T-cell (primary cell): Measurements from ENCODE around the gene CCDC175. TPM values are rescaled to one million over a fixed set of nuclear protein-coding genes. Genes with fewer than 3 reads are reported as not detected.

ENCODE experiments used
- ATAC-seq, 4 experiments: fragments of 200-7000 bp in 3 of 4; fragments of 150-1000 bp in 1 of 4; cut with Tn5 transposase; replicated peaks in 1 of 4; 1 replicate in 3 of 4; 2 replicates in 1 of 4; pipeline ENCODE4 v1.10.0; 2021; ENCODE audit warnings: moderate library complexity in 3 of 4, mild to moderate bottlenecking in 2 of 4, moderate number of reproducible peaks in 1 of 4
- CTCF ChIA-PET, 2 donors: fragments of 300-600 bp; sonication (Branson Sonifier 250); formaldehyde crosslinking; loops; one replicate each; lab custom pipeline; 2022; ENCODE audit warnings: antibody characterized with exemption in 2 of 2; lab: Charles Lee
- POLR2A ChIA-PET, 2 donors: fragments of 300-600 bp; sonication (Branson Sonifier 250); formaldehyde crosslinking; loops; one replicate each; lab custom pipeline; 2022; ENCODE audit warnings: antibody characterized with exemption in 2 of 2; lab: Charles Lee
- DNase-seq, 35 experiments: peaks; one replicate each; pipeline versions ENCODE4 v3.0.0 to v3.0.0-alpha.2; 2013 to 2023
- H3K27ac ChIP-seq: one replicate; pipeline ENCODE4 v1.5.1; 2013; ENCODE audit warnings: low read length
- H3K27me3 ChIP-seq, 2 experiments: replicated peaks in 1 of 2; 1 replicate in 1 of 2; 2 replicates in 1 of 2; pipeline versions ENCODE4 v1.6.1 to v1.7.0; 2013; ENCODE audit warnings: low read length in 1 of 2, mixed read lengths in 1 of 2; ENCODE audit not compliant: control insufficient read depth in 2 of 2, insufficient read depth in 2 of 2; ENCODE audit errors: extremely low read depth in 1 of 2
- H3K36me3 ChIP-seq, 2 donors: 1 replicate in 1 of 2; 2 replicates in 1 of 2; pipeline versions ENCODE4 v1.6.1 to v1.7.0; 2013; ENCODE audit warnings: low read length in 1 of 2; ENCODE audit not compliant: control insufficient read depth in 2 of 2, insufficient read depth in 1 of 2; ENCODE audit errors: extremely low read depth in 1 of 2
- H3K4me1 ChIP-seq, 2 experiments: 1 replicate in 1 of 2; 2 replicates in 1 of 2; pipeline versions ENCODE4 v1.6.1 to v1.7.0; 2013; ENCODE audit warnings: low read length in 2 of 2, mixed read lengths in 1 of 2; ENCODE audit not compliant: insufficient read depth in 2 of 2, control insufficient read depth in 1 of 2; ENCODE audit errors: extremely low read depth in 1 of 2
- H3K4me3 ChIP-seq, 2 donors: 1 replicate in 1 of 2; 2 replicates in 1 of 2; pipeline versions ENCODE4 v1.5.1 to v1.7.0; 2013; ENCODE audit warnings: mild to moderate bottlenecking in 2 of 2, low read length in 1 of 2, moderate library complexity in 1 of 2; ENCODE audit not compliant: control insufficient read depth in 1 of 2; ENCODE audit errors: extremely low read depth in 1 of 2
- H3K9me3 ChIP-seq: 2 replicates; pipeline ENCODE4 v1.7.0; 2013
- H3K27ac Mint-ChIP-seq, 2 donors: one replicate each; pipeline ENCODE4 v1.8.0; 2020 to 2021; ENCODE audit warnings: mild to moderate bottlenecking in 2 of 2, mixed read lengths in 2 of 2
- H3K27me3 Mint-ChIP-seq, 2 donors: one replicate each; pipeline ENCODE4 v1.8.0; 2021 to 2022; ENCODE audit warnings: mixed read lengths in 2 of 2
- H3K36me3 Mint-ChIP-seq: one replicate; pipeline ENCODE4 v1.8.0; 2021; ENCODE audit warnings: mixed read lengths
- H3K4me1 Mint-ChIP-seq, 3 donors: one replicate each; pipeline ENCODE4 v1.8.0; 2020 to 2022; ENCODE audit warnings: mixed read lengths in 3 of 3, mild to moderate bottlenecking in 1 of 3
- H3K4me3 Mint-ChIP-seq, 3 donors: one replicate each; pipeline ENCODE4 v1.8.0; 2020 to 2022; ENCODE audit warnings: mild to moderate bottlenecking in 3 of 3, mixed read lengths in 3 of 3, moderate library complexity in 3 of 3
- H3K9me3 Mint-ChIP-seq, 3 donors: one replicate each; pipeline ENCODE4 v1.8.0; 2020 to 2022; ENCODE audit warnings: mixed read lengths in 3 of 3
- WGBS: methylation state at CpG from one replicate; pipeline ENCODE4 v1.1.5; 2013; ENCODE audit warnings: missing lambda C conversion rate; ENCODE audit not compliant: insufficient coverage; 5-methylcytosine and 5-hydroxymethylcytosine counted together
- total RNA-seq, 35 experiments: library from RNA in 6 of 35; stranded (reverse) in 6 of 35; fragments of 120-200 nt in 1 of 35; gene quantifications; one replicate each; pipeline versions ENCODE4 v1.2.1 to v1.2.4 and lab custom pipeline; 2013 to 2026

CCDC175 gene
- total RNA-seq, 5 donors from 2014 or later (not counting 1 experiment from before 2014, with no cell fraction given), result not detected

- CTCF ChIA-PET, result no interaction called here
- POLR2A ChIA-PET, result no interaction called here
Observed at GRCh38 chr14:59591641-59592370, 15.2 kb upstream of the CCDC175 start.

GRCh38 chr14:59588101-59588500 lies 11.5 kb upstream of the CCDC175 start:
- WGBS, result no CpG with 5 or more reads among the region's 3 CpGs
- Histone ChIP-seq H3K36me3 (no peaks in the 10 kb centered on the region), H3K9me3 (no peaks in the 10 kb centered on the region), H3K4me3 (no peak overlapping the region), H3K27ac (no peak overlapping the region), H3K4me1 (no peaks in the 10 kb centered on the region), H3K27me3 (no peaks in the 10 kb centered on the region)
- ChIA-PET CTCF (no interaction called here), POLR2A (no interaction called here)
- ATAC-seq (no peak), DNase-seq (no peak)
- Mint-ChIP-seq H3K4me1 (peaks cover 13 to 15% (median 15%) of the 10 kb centered on the region in 3 donors), H3K36me3 (peaks cover 3% of the 10 kb centered on the region), H3K27me3 (no peaks in the 10 kb centered on the region), H3K27ac (no peak overlapping the region), H3K4me3 (no peak overlapping the region), H3K9me3 (peaks cover 0 to 7% (median 4%) of the 10 kb centered on the region in 3 donors)

More at GRCh38 chr14:59591641-59592370, 15.2 kb upstream of the CCDC175 start:
- Histone ChIP-seq H3K4me3 (no peak overlapping the region), H3K4me1 (no peaks in the 10 kb centered on the region), H3K27ac (no peak overlapping the region), H3K9me3 (no peaks in the 10 kb centered on the region), H3K27me3 (no peaks in the 10 kb centered on the region), H3K36me3 (no peaks in the 10 kb centered on the region)
- no peak for DNase-seq
- H3K4me1 Mint-ChIP-seq, result peaks cover 2 to 7% (median 7%) of the 10 kb centered on the region in 3 donors
- peaks cover 3% of the 10 kb centered on the region for H3K36me3 Mint-ChIP-seq
- no peak overlapping the region for H3K27ac Mint-ChIP-seq
- 76% methylated on average over 3 of the region's 5 CpGs for WGBS
- peaks cover 0 to 7% (median 4%) of the 10 kb centered on the region in 3 donors for H3K9me3 Mint-ChIP-seq
- no peak overlapping the region for H3K4me3 Mint-ChIP-seq
- peaks cover 8 to 9% of the 10 kb centered on the region in 2 donors for H3K27me3 Mint-ChIP-seq
- no peak for ATAC-seq

- H3K36me3 Mint-ChIP-seq, result no peaks in the 10 kb centered on the region
- WGBS, result no CpG with 5 or more reads among the region's 10 CpGs
- DNase-seq (no peak), ATAC-seq (peak in 1 of 4 experiments; percentile 53)
- no peaks in the 10 kb centered on the region for H3K9me3 Mint-ChIP-seq
- H3K4me1 Mint-ChIP-seq, result peaks cover 13 to 15% (median 15%) of the 10 kb centered on the region in 3 donors
- H3K27ac ChIP-seq, result no peak overlapping the region
- no peak overlapping the region for H3K27ac Mint-ChIP-seq
- H3K9me3 ChIP-seq, result no peaks in the 10 kb centered on the region
- ChIA-PET POLR2A (no interaction called here), CTCF (interaction anchor here (0.8 to 1.0 kb wide), 2 partner anchors 9 kb away, joined by 3 to 7 read pairs; partner anchors contain the start of gene CCDC175 (in 2 of the 2))
- no peaks in the 10 kb centered on the region for H3K36me3 ChIP-seq
- peaks cover 0 to 4% of the 10 kb centered on the region in 2 experiments for H3K27me3 ChIP-seq
- H3K4me3 ChIP-seq, result no peak overlapping the region
- H3K27me3 Mint-ChIP-seq, result no peaks in the 10 kb centered on the region
- H3K4me1 ChIP-seq, result no peaks in the 10 kb centered on the region
- H3K4me3 Mint-ChIP-seq, result peak overlapping the region; percentile 53 to 73 (median 68)
Observed at GRCh38 chr14:59585891-59586554, 9.4 kb upstream of the CCDC175 start.

- Histone ChIP-seq H3K4me1 (no peaks in the 10 kb centered on the region), H3K4me3 (no peak overlapping the region), H3K27ac (no peak overlapping the region), H3K9me3 (no peaks in the 10 kb centered on the region), H3K27me3 (peaks cover 0 to 4% of the 10 kb centered on the region in 2 experiments), H3K36me3 (no peaks in the 10 kb centered on the region)
- DNase-seq, result no peak
- POLR2A ChIA-PET, result interaction anchor here (0.7 kb wide), 2 partner anchors 15 to 1543 kb away, joined by 3 to 10 read pairs; no protein-coding TSS in a partner anchor
- CTCF ChIA-PET, result interaction anchor here in 1 of 2 donors (0.8 to 1.0 kb wide), 2 partner anchors 23 to 600 kb away, joined by 3 read pairs; no protein-coding TSS in a partner anchor
- no peak overlapping the region for H3K4me3 Mint-ChIP-seq
- H3K27ac Mint-ChIP-seq, result no peak overlapping the region
- no peaks in the 10 kb centered on the region for H3K9me3 Mint-ChIP-seq
- peaks cover 13 to 15% (median 15%) of the 10 kb centered on the region in 3 donors for H3K4me1 Mint-ChIP-seq
- H3K36me3 Mint-ChIP-seq, result no peaks in the 10 kb centered on the region
- ATAC-seq, result no peak
- WGBS, result 72% methylated on average over 2 of the region's 2 CpGs
- H3K27me3 Mint-ChIP-seq, result peaks cover 4 to 7% of the 10 kb centered on the region in 2 donors
Observed at GRCh38 chr14:59583755-59584154, 7.1 kb upstream of the CCDC175 start.

- Mint-ChIP-seq H3K27ac (no peak overlapping the region), H3K9me3 (no peaks in the 10 kb centered on the region), H3K4me3 (no peak overlapping the region), H3K36me3 (no peaks in the 10 kb centered on the region), H3K27me3 (peaks cover 10 to 11% of the 10 kb centered on the region in 2 donors), H3K4me1 (peaks cover 13 to 15% (median 15%) of the 10 kb centered on the region in 3 donors)
- Histone ChIP-seq H3K27me3 (peaks cover 0 to 8% of the 10 kb centered on the region in 2 experiments), H3K4me3 (no peak overlapping the region), H3K9me3 (no peaks in the 10 kb centered on the region), H3K36me3 (no peaks in the 10 kb centered on the region), H3K27ac (no peak overlapping the region), H3K4me1 (no peaks in the 10 kb centered on the region)
- CTCF ChIA-PET, result interaction anchor here in 1 of 2 donors (0.7 kb wide), 1 partner anchor 37 kb away, joined by 3 read pairs; no protein-coding TSS in a partner anchor
- POLR2A ChIA-PET, result interaction anchor here in 1 of 2 donors (0.7 kb wide), 1 partner anchor 14 kb away, joined by 10 read pairs; no protein-coding TSS in a partner anchor
- ATAC-seq (no peak), DNase-seq (no peak)
- 88% methylated on average over 14 of the region's 23 CpGs for WGBS
Observed at GRCh38 chr14:59582845-59583509, 6.4 kb upstream of the CCDC175 start.

- Histone ChIP-seq H3K36me3 (no peaks in the 10 kb centered on the region), H3K27ac (no peak overlapping the region), H3K4me3 (no peak overlapping the region), H3K4me1 (peaks cover 0 to under 1% of the 10 kb centered on the region in 2 experiments), H3K9me3 (no peaks in the 10 kb centered on the region), H3K27me3 (peaks cover 0 to 13% of the 10 kb centered on the region in 2 experiments)
- ChIA-PET CTCF (no interaction called here), POLR2A (no interaction called here)
- no peaks in the 10 kb centered on the region for H3K36me3 Mint-ChIP-seq
- H3K4me3 Mint-ChIP-seq, result no peak overlapping the region
- no peak for ATAC-seq
- no CpG with 5 or more reads among the region's 3 CpGs for WGBS
- H3K27ac Mint-ChIP-seq, result no peak overlapping the region
- peaks cover 12 to 14% (median 13%) of the 10 kb centered on the region in 3 donors for H3K4me1 Mint-ChIP-seq
- DNase-seq, result no peak
- peaks cover 10 to 16% of the 10 kb centered on the region in 2 donors for H3K27me3 Mint-ChIP-seq
- H3K9me3 Mint-ChIP-seq, result no peaks in the 10 kb centered on the region
Observed at GRCh38 chr14:59582161-59582560, 5.5 kb upstream of the CCDC175 start.
